ENCODE data around the gene PSEN1. TPM values are rescaled to one million over a fixed set of nuclear protein-coding genes. Genes with fewer than 3 reads are reported as not detected.
"Not testable (repeated sequence)": the region's sequence is repeated elsewhere in the genome, so short reads cannot be mapped to it uniquely, and the experiment has no call there.

The PSEN1 gene
- total RNA-seq, 3 donors from 2014 or later: 45.6 to 64.5 (median 63.2) TPM

- H3K4me1 ChIP-seq: no peaks in the 10 kb centered on the region
- intact Hi-C loops (cut with DNase I; ENCODE audit: low total_unique reads): no loop called here
- no peak overlapping the region for H3K27ac ChIP-seq
- H3K9me3 ChIP-seq: no peaks in the 10 kb centered on the region
- no peak for TF ChIP-seq POLR2A (IDR thresholded peaks at IDR 0.05)
- TF ChIP-seq POLR2AphosphoS5 (IDR thresholded peaks at IDR 0.05): no peak
- no peak for TF ChIP-seq CTCF (IDR thresholded peaks at IDR 0.05)
- no peaks in the 10 kb centered on the region for H3K27me3 ChIP-seq
- H3K4me3 ChIP-seq: no peak overlapping the region
- DNase-seq (ENCODE audit: low spot score in 2 of 2): no peak
- H3K36me3 ChIP-seq: no peaks in the 10 kb centered on the region
Observed at GRCh38 chr14:73168691-73169090, 32.4 kb downstream of the PSEN1 start.

GRCh38 chr14:73169855-73170254 lies 33.5 kb downstream of the PSEN1 start:
- DNase-seq (ENCODE audit: low spot score in 2 of 2); intact Hi-C loops (cut with DNase I; ENCODE audit: low total_unique reads); H3K36me3 ChIP-seq; H3K27ac ChIP-seq; H3K9me3 ChIP-seq; H3K4me1 ChIP-seq; H3K27me3 ChIP-seq; H3K4me3 ChIP-seq: not testable (repeated sequence)

- Histone ChIP-seq H3K27ac (no peak overlapping the region), H3K36me3 (no peaks in the 10 kb centered on the region), H3K27me3 (no peaks in the 10 kb centered on the region), H3K4me3 (no peak overlapping the region), H3K4me1 (no peaks in the 10 kb centered on the region), H3K9me3 (no peaks in the 10 kb centered on the region)
- no peak for DNase-seq (ENCODE audit: low spot score in 2 of 2)
- intact Hi-C loops (cut with DNase I; ENCODE audit: low total_unique reads): no loop called here
- TF ChIP-seq POLR2AphosphoS5 (IDR thresholded peaks at IDR 0.05) (no peak), POLR2A (IDR thresholded peaks at IDR 0.05) (no peak), CTCF (IDR thresholded peaks at IDR 0.05) (no peak)
Observed at GRCh38 chr14:73170686-73171085, 34.4 kb downstream of the PSEN1 start.

GRCh38 chr14:73172500-73172899 lies 36.2 kb downstream of the PSEN1 start:
- no peaks in the 10 kb centered on the region for H3K9me3 ChIP-seq
- H3K27me3 ChIP-seq: no peaks in the 10 kb centered on the region
- no peaks in the 10 kb centered on the region for H3K4me1 ChIP-seq
- TF ChIP-seq CTCF (IDR thresholded peaks at IDR 0.05): no peak
- no peak for TF ChIP-seq POLR2A (IDR thresholded peaks at IDR 0.05)
- TF ChIP-seq POLR2AphosphoS5 (IDR thresholded peaks at IDR 0.05): no peak
- no peak overlapping the region for H3K27ac ChIP-seq
- DNase-seq (ENCODE audit: low spot score in 2 of 2): no peak
- H3K4me3 ChIP-seq: no peak overlapping the region
- H3K36me3 ChIP-seq: no peaks in the 10 kb centered on the region
- intact Hi-C loops (cut with DNase I; ENCODE audit: low total_unique reads): no loop called here

- Histone ChIP-seq H3K9me3 (no peaks in the 10 kb centered on the region), H3K4me3 (no peak overlapping the region), H3K4me1 (no peaks in the 10 kb centered on the region), H3K36me3 (no peaks in the 10 kb centered on the region), H3K27ac (no peak overlapping the region), H3K27me3 (no peaks in the 10 kb centered on the region)
- TF ChIP-seq POLR2A (IDR thresholded peaks at IDR 0.05) (no peak), CTCF (IDR thresholded peaks at IDR 0.05) (peak in 1 of 3 donors; percentile 40), POLR2AphosphoS5 (IDR thresholded peaks at IDR 0.05) (no peak)
- intact Hi-C loops (cut with DNase I; ENCODE audit: low total_unique reads): no loop called here
- no peak for DNase-seq (ENCODE audit: low spot score in 2 of 2)
Observed at GRCh38 chr14:73173092-73173735, 36.9 kb downstream of the PSEN1 start.
